Epithelial cell of proximal tubule (primary cell): ENCODE measurements around the gene IL11. TPM values are rescaled to one million over a fixed set of nuclear protein-coding genes. Genes with fewer than 3 reads are reported as not detected.

Experiments used
- DNase-seq: peaks from one replicate; pipeline ENCODE4 v3.0.0-alpha.2; 2011; ENCODE audit warnings: low read depth
- H3K4me3 ChIP-seq: 2 replicates; pipeline ENCODE4 v1.5.1; 2011; ENCODE audit warnings: low read depth, mild to moderate bottlenecking, low read length
- total RNA-seq: library from RNA; depleted of rRNA; stranded (reverse); fragments of >200 nt; gene quantifications from 2 replicates; pipeline ENCODE4 v1.2.3, GENCODE V29; 2015
- TF ChIP-seq, protein P1 (sequence below): conservative IDR thresholded peaks from 2 replicates; pipeline ENCODE4 v1.5.1; 2012; ENCODE audit warnings: low read depth, mild to moderate bottlenecking, low read length

The IL11 gene
- total RNA-seq, 1 donor from 2014 or later: 31.0 TPM

GRCh38 chr19:55389386-55390317 lies 19.4 kb upstream of the IL11 start:
- no peak overlapping the region for H3K4me3 ChIP-seq
- DNase-seq: no peak
- TF ChIP-seq, protein P1, sequence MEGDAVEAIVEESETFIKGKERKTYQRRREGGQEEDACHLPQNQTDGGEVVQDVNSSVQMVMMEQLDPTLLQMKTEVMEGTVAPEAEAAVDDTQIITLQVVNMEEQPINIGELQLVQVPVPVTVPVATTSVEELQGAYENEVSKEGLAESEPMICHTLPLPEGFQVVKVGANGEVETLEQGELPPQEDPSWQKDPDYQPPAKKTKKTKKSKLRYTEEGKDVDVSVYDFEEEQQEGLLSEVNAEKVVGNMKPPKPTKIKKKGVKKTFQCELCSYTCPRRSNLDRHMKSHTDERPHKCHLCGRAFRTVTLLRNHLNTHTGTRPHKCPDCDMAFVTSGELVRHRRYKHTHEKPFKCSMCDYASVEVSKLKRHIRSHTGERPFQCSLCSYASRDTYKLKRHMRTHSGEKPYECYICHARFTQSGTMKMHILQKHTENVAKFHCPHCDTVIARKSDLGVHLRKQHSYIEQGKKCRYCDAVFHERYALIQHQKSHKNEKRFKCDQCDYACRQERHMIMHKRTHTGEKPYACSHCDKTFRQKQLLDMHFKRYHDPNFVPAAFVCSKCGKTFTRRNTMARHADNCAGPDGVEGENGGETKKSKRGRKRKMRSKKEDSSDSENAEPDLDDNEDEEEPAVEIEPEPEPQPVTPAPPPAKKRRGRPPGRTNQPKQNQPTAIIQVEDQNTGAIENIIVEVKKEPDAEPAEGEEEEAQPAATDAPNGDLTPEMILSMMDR: no peak

GRCh38 chr19:55387736-55388497 lies 17.7 kb upstream of the IL11 start:
- no peak for DNase-seq
- TF ChIP-seq, protein P1: no peak
- H3K4me3 ChIP-seq: peak overlapping the region; percentile 99

- H3K4me3 ChIP-seq: peak overlapping the region; percentile 99
- TF ChIP-seq, protein P1: no peak
- no peak for DNase-seq
Observed at GRCh38 chr19:55386493-55386971, 16.3 kb upstream of the IL11 start.

GRCh38 chr19:55385724-55386492 lies 15.6 kb upstream of the IL11 start, which contains the start of gene RPL28:
TSS of gene RPL28 (plus strand) at chr19:55385932. CDS start at chr19:55386358, 426 bp downstream.
- H3K4me3 ChIP-seq: peak within 1 kb of the TSS; percentile 99
- peak; percentile 93 for DNase-seq
- TF ChIP-seq, protein P1: no peak

DNA sequence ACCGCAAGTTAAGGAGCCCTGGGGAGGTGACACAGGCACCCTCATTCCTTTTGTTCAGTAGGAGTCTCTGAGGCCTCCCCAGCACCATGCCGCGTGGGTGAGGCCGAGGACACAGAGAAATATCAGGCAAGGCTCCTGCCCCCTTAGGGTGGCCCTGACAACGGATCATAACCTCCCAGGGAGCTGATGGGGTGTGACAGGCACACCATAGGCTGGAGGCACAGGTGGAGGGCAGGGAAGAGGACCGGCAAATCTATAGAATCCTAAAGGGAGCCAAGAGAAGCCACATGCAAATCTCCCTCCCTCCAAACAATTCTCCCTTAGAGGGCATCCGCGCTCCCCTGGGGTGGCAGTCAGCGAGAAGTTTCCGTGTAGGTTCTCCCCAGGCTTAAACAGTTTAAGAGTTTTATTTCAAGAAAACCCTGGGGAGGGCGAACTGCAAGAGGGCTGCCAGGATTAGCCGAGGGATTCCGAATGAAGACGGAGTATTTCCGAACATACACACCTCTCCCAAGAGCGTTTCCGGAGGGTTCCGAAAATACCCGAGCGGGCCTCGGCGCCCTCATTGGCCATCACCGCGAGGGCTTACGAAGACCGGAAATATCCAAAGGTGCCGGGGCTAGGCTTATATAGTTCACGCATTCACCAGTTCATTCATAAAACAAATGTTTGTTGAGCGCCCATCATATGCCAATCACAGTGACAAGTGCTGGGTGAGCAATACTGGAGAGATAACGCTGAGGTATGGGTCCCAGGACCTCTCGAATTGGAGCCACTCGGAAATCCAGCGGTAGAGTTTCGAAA lies 14.9 kb upstream of the IL11 start:
- TF ChIP-seq, protein P1: peak; percentile 2
- H3K4me3 ChIP-seq: peak overlapping the region; percentile 99
- peak; percentile 85 for DNase-seq
